H1 (cell line): Measurements from ENCODE around the gene FOXP2. TPM values are rescaled to one million over a fixed set of nuclear protein-coding genes. Genes with fewer than 3 reads are reported as not detected.

Experiments used
- CTCF ChIA-PET: fragments of 300-600 bp; sonication (Branson Sonifier 250); formaldehyde crosslinking; loops from one replicate; lab custom pipeline; 2021; ENCODE audit not compliant: partially characterized antibody; lab: Charles Lee
- POLR2A ChIA-PET: fragments of 300-600 bp; sonication (Branson Sonifier 250); formaldehyde crosslinking; loops from one replicate; lab custom pipeline; 2021; ENCODE audit warnings: inconsistent platforms; ENCODE audit not compliant: partially characterized antibody; lab: Charles Lee
- DNase-seq, 2 experiments: peaks; one replicate each; pipeline versions ENCODE4 v3.0.0 to v3.0.0-alpha.2; 2010 to 2022; ENCODE audit warnings: low spot score in 2 of 2, low read depth in 1 of 2, mixed read lengths in 1 of 2
- FAIRE-seq: peaks from 2 replicates; lab custom pipeline; 2011; peaks lifted over from hg19 to GRCh38; lab: Jason Lieb, UNC
- H2AFZ ChIP-seq: 2 replicates; pipeline ENCODE4 v1.8.1; 2012; ENCODE audit warnings: low read length, inconsistent platforms
- H2AK5ac ChIP-seq: 2 replicates; pipeline ENCODE4 v1.6.1; 2013; ENCODE audit warnings: low read depth, low read length
- H2BK120ac ChIP-seq: replicated peaks from 2 replicates; pipeline ENCODE3; 2013; ENCODE audit warnings: low read depth, low read length, inconsistent platforms
- H2BK12ac ChIP-seq: 2 replicates; pipeline ENCODE4 v1.6.1; 2013; ENCODE audit warnings: low read depth, low read length
- H2BK15ac ChIP-seq: 2 replicates; pipeline ENCODE4 v1.6.1; 2013; ENCODE audit warnings: low read length
- H2BK20ac ChIP-seq: 2 replicates; pipeline ENCODE4 v1.6.1; 2013; ENCODE audit warnings: low read length
- H2BK5ac ChIP-seq: 2 replicates; pipeline ENCODE4 v1.6.1; 2013; ENCODE audit warnings: low read depth, low read length
- H3K14ac ChIP-seq: 2 replicates; pipeline ENCODE4 v1.6.1; 2013; ENCODE audit warnings: inconsistent platforms; ENCODE audit not compliant: insufficient read length
- H3K18ac ChIP-seq: 2 replicates; pipeline ENCODE4 v1.6.1; 2013; ENCODE audit warnings: low read length; ENCODE audit errors: extremely low read depth
- H3K23ac ChIP-seq: 2 replicates; pipeline ENCODE4 v1.6.1; 2013; ENCODE audit warnings: inconsistent platforms; ENCODE audit not compliant: insufficient read length
- H3K23me2 ChIP-seq: 2 replicates; pipeline ENCODE4 v1.6.1; 2013; ENCODE audit warnings: low read depth, low read length
- H3K27ac ChIP-seq: 2 replicates; pipeline ENCODE4 v1.6.1; 2011; ENCODE audit warnings: low read depth, low read length, inconsistent platforms
- H3K27me3 ChIP-seq, 4 experiments: replicated peaks in 1 of 4; 1 replicate in 1 of 4; 2 replicates in 3 of 4; pipeline versions ENCODE4 v1.6.1 to v1.8.1; 2011 to 2013; ENCODE audit warnings: low read length in 3 of 4, mild to moderate bottlenecking in 3 of 4, inconsistent platforms in 2 of 4, mixed read lengths in 2 of 4, moderate library complexity in 1 of 4; ENCODE audit not compliant: control insufficient read depth in 3 of 4, insufficient read depth in 3 of 4; ENCODE audit errors: extremely low read depth in 1 of 4
- H3K36me3 ChIP-seq, 4 experiments: 2 replicates each; pipeline versions ENCODE4 v1.6.1 to v1.8.1; 2011 to 2013; ENCODE audit warnings: mild to moderate bottlenecking in 4 of 4, low read length in 3 of 4, moderate library complexity in 2 of 4, control low read depth in 1 of 4, inconsistent platforms in 1 of 4; ENCODE audit not compliant: insufficient read depth in 4 of 4, control insufficient read depth in 2 of 4
- H3K4ac ChIP-seq: replicated peaks from 2 replicates; pipeline ENCODE3; 2013; ENCODE audit warnings: low read length, low read depth, mixed read lengths, inconsistent platforms; ENCODE audit not compliant: insufficient read length
- H3K4me1 ChIP-seq, 4 experiments: replicated peaks in 1 of 4; 1 replicate in 1 of 4; 2 replicates in 3 of 4; pipeline versions ENCODE4 v1.6.1 to v1.8.1; 2011 to 2013; ENCODE audit warnings: low read length in 3 of 4, inconsistent platforms in 2 of 4, mixed read lengths in 1 of 4; ENCODE audit not compliant: insufficient read depth in 4 of 4, control insufficient read depth in 3 of 4
- H3K4me2 ChIP-seq, 2 experiments: 2 replicates each; pipeline versions ENCODE4 v1.6.1 to v1.8.1; 2011 to 2013; ENCODE audit warnings: low read depth in 2 of 2, low read length in 2 of 2, control low read depth in 1 of 2, inconsistent platforms in 1 of 2, mild to moderate bottlenecking in 1 of 2; ENCODE audit not compliant: insufficient read depth in 1 of 2
- H3K4me3 ChIP-seq, 4 experiments: fragments of 200-600, 300-600 bp in 1 of 4; sonication (generic), shearing (Covaris generic), sonication (Bioruptor Twin) in 1 of 4; 2 replicates each; pipeline versions ENCODE4 v1.5.1 to v1.8.1; 2011 to 2016; ENCODE audit warnings: low read length in 4 of 4, low read depth in 3 of 4, control low read depth in 2 of 4, inconsistent platforms in 2 of 4, mild to moderate bottlenecking in 2 of 4, mixed read lengths in 1 of 4, moderate library complexity in 1 of 4; ENCODE audit not compliant: insufficient read depth in 2 of 4; ENCODE audit errors: extremely low read depth in 1 of 4
- H3K56ac ChIP-seq: replicated peaks from 2 replicates; pipeline ENCODE3; 2013; ENCODE audit warnings: low read depth, mild to moderate bottlenecking, mixed read lengths, low read length, inconsistent platforms; ENCODE audit not compliant: insufficient read length
- H3K79me1 ChIP-seq: 2 replicates; pipeline ENCODE4 v1.6.1; 2013; ENCODE audit warnings: low read depth, low read length, control low read depth
- H3K79me2 ChIP-seq, 2 experiments: 2 replicates each; pipeline versions ENCODE4 v1.6.1 to v1.8.1; 2012 to 2013; ENCODE audit warnings: low read length in 2 of 2, mild to moderate bottlenecking in 2 of 2, inconsistent platforms in 1 of 2; ENCODE audit not compliant: insufficient read depth in 2 of 2, control insufficient read depth in 1 of 2
- H3K9ac ChIP-seq, 4 experiments: replicated peaks in 1 of 4; 1 replicate in 1 of 4; 2 replicates in 3 of 4; pipeline versions ENCODE4 v1.6.1 to v1.8.1; 2011 to 2013; ENCODE audit warnings: low read depth in 3 of 4, low read length in 3 of 4, control low read depth in 2 of 4, mild to moderate bottlenecking in 2 of 4, moderate library complexity in 2 of 4, inconsistent platforms in 1 of 4; ENCODE audit errors: extremely low read depth in 1 of 4
- H3K9me3 ChIP-seq, 2 experiments: 2 replicates each; pipeline versions ENCODE4 v1.6.1 to v1.8.1; 2012 to 2013; ENCODE audit warnings: mild to moderate bottlenecking in 2 of 2, moderate library complexity in 2 of 2, control low read depth in 1 of 2, inconsistent platforms in 1 of 2, low read depth in 1 of 2, low read length in 1 of 2, mixed read lengths in 1 of 2; ENCODE audit not compliant: insufficient read depth in 2 of 2
- H4K20me1 ChIP-seq, 2 experiments: replicated peaks in 1 of 2; 2 replicates each; pipeline versions ENCODE3 to v1.8.1; 2011 to 2013; ENCODE audit warnings: inconsistent platforms in 2 of 2, low read length in 2 of 2, mild to moderate bottlenecking in 1 of 2; ENCODE audit not compliant: insufficient read depth in 2 of 2, control insufficient read depth in 1 of 2
- H4K5ac ChIP-seq: 2 replicates; pipeline ENCODE4 v1.6.1; 2013; ENCODE audit warnings: low read length, low read depth, mixed read lengths, inconsistent platforms; ENCODE audit not compliant: insufficient read length
- H4K8ac ChIP-seq: 2 replicates; pipeline ENCODE4 v1.8.0; 2013; ENCODE audit warnings: mild to moderate bottlenecking, moderate library complexity, low read length, inconsistent platforms; ENCODE audit not compliant: insufficient read depth; ENCODE audit errors: extremely low read depth
- H4K91ac ChIP-seq: replicated peaks from 2 replicates; pipeline ENCODE3; 2013; ENCODE audit warnings: low read length, mixed read lengths, inconsistent platforms; ENCODE audit not compliant: insufficient read length
- EGR1 ChIP-seq: IDR thresholded peaks from 2 replicates; pipeline ENCODE4 v1.6.1; 2011; ENCODE audit warnings: low read depth, low read length, borderline replicate concordance
- HDAC6 ChIP-seq: IDR thresholded peaks from one replicate; pipeline ENCODE4 v1.7.1; 2012; ENCODE audit warnings: low read depth, mild to moderate bottlenecking, inconsistent platforms, low read length, moderate library complexity
- NRF1 ChIP-seq: IDR thresholded peaks from 2 replicates; pipeline ENCODE4 v1.6.1; 2011; ENCODE audit warnings: mild to moderate bottlenecking, low read depth, low read length, improper control_type of control experiment
- RAD21 ChIP-seq, 2 experiments: IDR thresholded peaks in 1 of 2; conservative IDR thresholded peaks in 1 of 2; 2 replicates each; pipeline ENCODE4 v1.6.1; 2011; ENCODE audit warnings: low read depth in 2 of 2, low read length in 2 of 2, improper control_type of control experiment in 1 of 2, inconsistent platforms in 1 of 2, mild to moderate bottlenecking in 1 of 2, moderate library complexity in 1 of 2
- RXRA ChIP-seq: IDR thresholded peaks from 2 replicates; pipeline ENCODE4 v1.6.1; 2011; ENCODE audit warnings: low read depth, mild to moderate bottlenecking, low read length, moderate library complexity; ENCODE audit not compliant: insufficient read depth
- TAF1 ChIP-seq: IDR thresholded peaks from 2 replicates; pipeline ENCODE4 v1.6.1; 2011; ENCODE audit warnings: mild to moderate bottlenecking, low read depth, low read length
- ZNF274 ChIP-seq: IDR thresholded peaks from 2 replicates; pipeline ENCODE4 v1.7.0; 2012; ENCODE audit warnings: low read length, borderline replicate concordance; ENCODE audit errors: extremely low read depth
- WGBS, 2 experiments: shearing (Covaris generic) in 1 of 2; methylation state at CpG; one replicate each; pipeline versions ENCODE4 v1.1.6 to v1.1.7; 2013 to 2015; ENCODE audit warnings: low lambda C conversion rate in 2 of 2, mixed read lengths in 2 of 2, inconsistent platforms in 1 of 2, low coverage in 1 of 2, missing lambda C conversion rate in 1 of 2; ENCODE audit not compliant: insufficient replicate concordance in 2 of 2, insufficient coverage in 1 of 2, insufficient read length in 1 of 2; ENCODE audit errors: extremely low coverage in 1 of 2, missing lambda C conversion rate in 1 of 2; 5-methylcytosine and 5-hydroxymethylcytosine counted together
- polyA plus RNA-seq, 7 experiments: library from polyadenylated mRNA; depleted of rRNA in 3 of 7; stranded (reverse) in 5 of 7; unstranded in 2 of 7; fragments of >200 nt in 5 of 7; fragments of 200-250 nt in 2 of 7; gene quantifications; 1 replicate in 5 of 7; 2 replicates in 1 of 7; 4 replicates in 1 of 7; pipeline versions ENCODE4 v1.2.1 to v1.2.3, GENCODE V29; 2011 to 2013; ENCODE audit warnings: missing spikeins in 2 of 7, mixed read lengths in 2 of 7
- total RNA-seq: library from RNA; stranded (reverse); fragmentation: NEBNext Ultra II Directional; extraction: Animal tissue kit (Norgen Biotek cat#: 25700); gene quantifications from 2 replicates; pipeline ENCODE4 v1.2.1, GENCODE V29; 2021
- TF ChIP-seq, protein P1 (sequence below): IDR thresholded peaks from 2 replicates; pipeline ENCODE4 v1.6.1; 2012; ENCODE audit warnings: low read length, inconsistent platforms

FOXP2 gene
- total and polyA plus RNA-seq, 2 of the 8 experiments (the other 6 are each of a cell fraction or from before 2014, with no cell fraction given): 0.09 to 0.43 TPM

DNA sequence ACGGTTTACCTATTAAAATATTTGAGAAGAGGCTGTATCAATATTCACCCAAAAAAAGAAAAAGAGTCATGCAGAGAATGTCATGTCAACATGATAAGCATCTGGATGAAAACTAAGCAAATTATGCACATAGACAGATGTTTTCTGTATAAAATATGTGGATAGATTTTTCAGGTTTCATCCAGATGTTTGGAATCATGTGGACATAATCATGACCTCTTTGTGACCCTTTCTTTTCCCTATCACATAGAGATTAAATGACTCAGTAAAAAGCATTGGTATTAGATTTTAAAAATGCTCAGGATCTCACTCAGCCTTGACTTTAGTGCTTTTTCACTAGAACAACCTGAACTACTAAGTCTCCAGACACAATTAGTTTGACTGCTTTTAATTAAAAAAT lies 90.0 kb downstream of the FOXP2 start:
- Histone ChIP-seq H3K23ac (no peak overlapping the region), H4K20me1 (no peaks in the 10 kb centered on the region), H3K9ac (no peak overlapping the region), H2BK120ac (no peak overlapping the region), H4K91ac (no peak overlapping the region), H3K79me1 (no peaks in the 10 kb centered on the region), H3K9me3 (no peaks in the 10 kb centered on the region), H3K4me1 (no peaks in the 10 kb centered on the region), H3K56ac (no peak overlapping the region), H4K8ac (no peak overlapping the region), H2BK15ac (no peak overlapping the region), H2AK5ac (no peak overlapping the region), H3K4me3 (no peak overlapping the region)
- no peak for DNase-seq
- POLR2A ChIA-PET: no interaction called here
- 92% methylated on average over 1 of the region's 1 CpG; no CpG with 5 or more reads in 1 of the 2 experiments for WGBS, 2 experiments
- TF ChIP-seq HDAC6 (no peak), NRF1 (no peak), RXRA (no peak), TAF1 (no peak), EGR1 (no peak), RAD21 (IDR thresholded peaks at IDR 0.05 in 1 of 2, conservative IDR thresholded peaks at IDR 0.05 in 1 of 2; ENCODE audit: low read depth in 2 of 2, low read length in 2 of 2) (no peak), ZNF274 (no peak)
- TF ChIP-seq, protein P1, sequence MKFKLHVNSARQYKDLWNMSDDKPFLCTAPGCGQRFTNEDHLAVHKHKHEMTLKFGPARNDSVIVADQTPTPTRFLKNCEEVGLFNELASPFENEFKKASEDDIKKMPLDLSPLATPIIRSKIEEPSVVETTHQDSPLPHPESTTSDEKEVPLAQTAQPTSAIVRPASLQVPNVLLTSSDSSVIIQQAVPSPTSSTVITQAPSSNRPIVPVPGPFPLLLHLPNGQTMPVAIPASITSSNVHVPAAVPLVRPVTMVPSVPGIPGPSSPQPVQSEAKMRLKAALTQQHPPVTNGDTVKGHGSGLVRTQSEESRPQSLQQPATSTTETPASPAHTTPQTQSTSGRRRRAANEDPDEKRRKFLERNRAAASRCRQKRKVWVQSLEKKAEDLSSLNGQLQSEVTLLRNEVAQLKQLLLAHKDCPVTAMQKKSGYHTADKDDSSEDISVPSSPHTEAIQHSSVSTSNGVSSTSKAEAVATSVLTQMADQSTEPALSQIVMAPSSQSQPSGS: no peak
- TF ChIP-seq, all 59 proteins: peak for 0
- no peak overlapping the region for H3K4ac ChIP-seq
- no peaks in the 10 kb centered on the region for H3K23me2 ChIP-seq
- no peak overlapping the region for H3K18ac ChIP-seq
- no peak overlapping the region for H2BK5ac ChIP-seq
- no peak overlapping the region for H4K5ac ChIP-seq
- no peaks in the 10 kb centered on the region for H3K36me3 ChIP-seq
- no peaks in the 10 kb centered on the region for H3K79me2 ChIP-seq
- CTCF ChIA-PET: no interaction called here
- H2BK20ac ChIP-seq: no peak overlapping the region
- no peak overlapping the region for H2BK12ac ChIP-seq
- no peak for FAIRE-seq
- no peak overlapping the region for H3K27ac ChIP-seq
- no peaks in the 10 kb centered on the region for H3K27me3 ChIP-seq
- no peak overlapping the region for H2AFZ ChIP-seq
- no peak overlapping the region for H3K14ac ChIP-seq
- no peak overlapping the region for H3K4me2 ChIP-seq
